A673 (cell line): ENCODE results near the gene SH3RF1. TPM values are rescaled to one million over a fixed set of nuclear protein-coding genes. Genes with fewer than 3 reads are reported as not detected.

Experiments
- BruUV-seq: library from RNA; stranded (reverse); fragments of 400-500 nt; replicated peaks from 2 replicates; lab custom pipeline; 2021; lab: Mats Ljungman, UMichigan
- CTCF ChIA-PET: fragments of 300-600 bp; sonication (Branson Sonifier 250); formaldehyde crosslinking; loops from one replicate; lab custom pipeline; 2022; ENCODE audit warnings: antibody characterized with exemption; lab: Charles Lee
- POLR2A ChIA-PET: fragments of 300-600 bp; sonication (Branson Sonifier 250); formaldehyde crosslinking; loops from one replicate; lab custom pipeline; 2022; ENCODE audit warnings: antibody characterized with exemption; ENCODE audit not compliant: low non-redundant PET; lab: Charles Lee
- DNase-seq: peaks from one replicate; pipeline ENCODE4 v3.0.0-alpha.2; 2015; ENCODE audit warnings: low spot score
- H3K27ac ChIP-seq: fragments of 200-600 bp; sonication (generic); 2 replicates; pipeline ENCODE4 v1.5.1; 2016; ENCODE audit warnings: mixed run types, low read depth, mild to moderate bottlenecking, mixed read lengths, antibody characterized with exemption, low read length; ENCODE audit not compliant: poor library complexity, severe bottlenecking
- H3K27me3 ChIP-seq: fragments of 200-600 bp; sonication (generic); replicated peaks from 2 replicates; pipeline ENCODE4 v1.6.1; 2017; ENCODE audit warnings: mixed run types, low read depth, mild to moderate bottlenecking, mixed read lengths, antibody characterized with exemption, low read length; ENCODE audit not compliant: insufficient read depth, poor library complexity
- H3K36me3 ChIP-seq: fragments of 200-600 bp; sonication (generic); 2 replicates; pipeline ENCODE4 v1.6.1; 2016; ENCODE audit warnings: mixed run types, mild to moderate bottlenecking, mixed read lengths, antibody characterized with exemption, low read length; ENCODE audit not compliant: insufficient read depth, poor library complexity, severe bottlenecking
- H3K4me1 ChIP-seq: fragments of 200-600 bp; sonication (generic); 2 replicates; pipeline ENCODE4 v1.6.1; 2017; ENCODE audit warnings: mixed run types, mild to moderate bottlenecking, mixed read lengths, antibody characterized with exemption, low read length; ENCODE audit not compliant: insufficient read depth, poor library complexity, severe bottlenecking
- H3K4me3 ChIP-seq: fragments of 200-600 bp; sonication (generic); 2 replicates; pipeline ENCODE4 v1.5.1; 2016; ENCODE audit warnings: low read depth, mixed run types, mild to moderate bottlenecking, mixed read lengths, low read length; ENCODE audit not compliant: poor library complexity, severe bottlenecking
- H3K9me3 ChIP-seq: fragments of 200-600 bp; sonication (generic); 2 replicates; pipeline ENCODE4 v1.6.1; 2016; ENCODE audit warnings: mixed run types, low read depth, mild to moderate bottlenecking, mixed read lengths, antibody characterized with exemption, low read length; ENCODE audit not compliant: poor library complexity, severe bottlenecking
- EZH2 ChIP-seq: fragments of 200-600 bp; sonication (generic); IDR thresholded peaks from 2 replicates; pipeline ENCODE4 v1.6.1; 2017; ENCODE audit warnings: borderline replicate concordance, low read depth, mild to moderate bottlenecking, mixed read lengths, antibody characterized with exemption, low read length; ENCODE audit not compliant: poor library complexity, severe bottlenecking
- intact Hi-C: fragments of 100-400 bp; cut with micrococcal nuclease; formaldehyde crosslinking; loops from one replicate; pipeline ENCODE4 v1.10.0; 2022; ENCODE audit not compliant: unreplicated experiment
- total RNA-seq: library from RNA; stranded (reverse); gene quantifications from 2 replicates; pipeline ENCODE4 v1.2.3, GENCODE V29; 2021
- TF ChIP-seq, protein P1 (sequence below): fragments of 300-800, 200-600 bp; sonication (generic); conservative IDR thresholded peaks from 2 replicates; pipeline ENCODE4 v1.5.1; 2017; ENCODE audit warnings: low read depth, mild to moderate bottlenecking, antibody characterized with exemption, low read length, moderate library complexity, mixed read lengths

SH3RF1 gene
- total RNA-seq, 1 experiment from 2014 or later, result 15.3 TPM

DNA sequence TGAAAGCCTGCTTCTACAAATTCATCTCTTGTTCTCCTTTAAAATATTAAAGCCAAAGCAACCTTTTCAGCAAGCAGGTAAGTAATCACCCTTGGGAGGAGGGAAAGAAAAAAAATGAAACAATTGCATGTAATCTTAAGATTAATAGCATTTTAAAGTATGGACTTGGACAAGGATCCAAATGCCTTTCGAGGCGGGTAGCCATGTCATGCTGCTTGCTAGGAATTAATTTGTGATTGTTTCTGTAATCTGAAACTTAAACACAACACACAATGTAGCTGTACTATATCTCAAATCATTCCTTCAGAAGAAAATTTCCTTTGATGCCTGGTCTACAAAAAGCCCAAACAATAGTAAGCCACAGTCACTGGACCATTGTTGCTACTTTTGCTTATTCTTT lies 148.3 kb downstream of the SH3RF1 start:
- no peak overlapping the region for H3K4me3 ChIP-seq
- no peak overlapping the region for H3K27ac ChIP-seq
- peaks cover 9% of the 10 kb centered on the region for H3K4me1 ChIP-seq
- CTCF ChIA-PET, result no interaction called here
- H3K27me3 ChIP-seq, result no peaks in the 10 kb centered on the region
- intact Hi-C loops, result no loop called here
- no TSS peak for BruUV-seq
- POLR2A ChIA-PET, result no interaction called here
- no peaks in the 10 kb centered on the region for H3K9me3 ChIP-seq
- TF ChIP-seq, protein P1, sequence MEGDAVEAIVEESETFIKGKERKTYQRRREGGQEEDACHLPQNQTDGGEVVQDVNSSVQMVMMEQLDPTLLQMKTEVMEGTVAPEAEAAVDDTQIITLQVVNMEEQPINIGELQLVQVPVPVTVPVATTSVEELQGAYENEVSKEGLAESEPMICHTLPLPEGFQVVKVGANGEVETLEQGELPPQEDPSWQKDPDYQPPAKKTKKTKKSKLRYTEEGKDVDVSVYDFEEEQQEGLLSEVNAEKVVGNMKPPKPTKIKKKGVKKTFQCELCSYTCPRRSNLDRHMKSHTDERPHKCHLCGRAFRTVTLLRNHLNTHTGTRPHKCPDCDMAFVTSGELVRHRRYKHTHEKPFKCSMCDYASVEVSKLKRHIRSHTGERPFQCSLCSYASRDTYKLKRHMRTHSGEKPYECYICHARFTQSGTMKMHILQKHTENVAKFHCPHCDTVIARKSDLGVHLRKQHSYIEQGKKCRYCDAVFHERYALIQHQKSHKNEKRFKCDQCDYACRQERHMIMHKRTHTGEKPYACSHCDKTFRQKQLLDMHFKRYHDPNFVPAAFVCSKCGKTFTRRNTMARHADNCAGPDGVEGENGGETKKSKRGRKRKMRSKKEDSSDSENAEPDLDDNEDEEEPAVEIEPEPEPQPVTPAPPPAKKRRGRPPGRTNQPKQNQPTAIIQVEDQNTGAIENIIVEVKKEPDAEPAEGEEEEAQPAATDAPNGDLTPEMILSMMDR, result no peak
- H3K36me3 ChIP-seq, result no peaks in the 10 kb centered on the region
- DNase-seq, result no peak

GRCh38 chr4:169121861-169122382 lies 148.8 kb downstream of the SH3RF1 start:
- ChIA-PET CTCF (no interaction called here), POLR2A (no interaction called here)
- no peak overlapping the region for H3K4me3 ChIP-seq
- H3K27me3 ChIP-seq, result no peaks in the 10 kb centered on the region
- no peak for DNase-seq
- no peaks in the 10 kb centered on the region for H3K36me3 ChIP-seq
- intact Hi-C loops, result no loop called here
- H3K9me3 ChIP-seq, result no peaks in the 10 kb centered on the region
- H3K4me1 ChIP-seq, result peaks cover 9% of the 10 kb centered on the region
- no peak overlapping the region for H3K27ac ChIP-seq
- BruUV-seq, result no TSS peak
- TF ChIP-seq, protein P1, result no peak
- TF ChIP-seq EZH2, result no peak

DNA sequence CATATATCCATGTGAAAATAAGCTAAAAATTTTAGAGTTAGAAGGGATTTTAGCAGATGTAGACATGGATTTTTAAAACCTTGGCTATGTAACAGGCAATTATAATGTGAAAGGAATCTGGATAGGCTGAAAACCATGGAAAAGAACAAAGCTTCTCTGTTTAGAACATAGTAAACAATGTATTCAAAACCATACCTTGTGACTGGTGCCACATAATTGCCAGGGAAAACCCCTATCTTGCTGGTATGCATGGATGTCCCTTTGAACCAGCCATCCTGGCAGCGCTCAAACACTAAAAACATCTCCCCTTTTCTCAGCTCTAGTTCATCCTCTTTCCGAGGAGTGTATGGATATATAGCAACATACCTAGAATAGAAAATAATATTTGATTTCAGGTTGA lies 150.1 kb downstream of the SH3RF1 start:
- ChIA-PET POLR2A (no interaction called here), CTCF (no interaction called here)
- Histone ChIP-seq H3K4me1 (peaks cover 9% of the 10 kb centered on the region), H3K9me3 (no peaks in the 10 kb centered on the region), H3K27me3 (no peaks in the 10 kb centered on the region), H3K4me3 (no peak overlapping the region), H3K27ac (no peak overlapping the region), H3K36me3 (no peaks in the 10 kb centered on the region)
- TF ChIP-seq, protein P1, result no peak
- no peak for TF ChIP-seq EZH2
- intact Hi-C loops, result no loop called here
- DNase-seq, result no peak
- no TSS peak for BruUV-seq
